ENCODE data around the gene RELN.

DNA sequence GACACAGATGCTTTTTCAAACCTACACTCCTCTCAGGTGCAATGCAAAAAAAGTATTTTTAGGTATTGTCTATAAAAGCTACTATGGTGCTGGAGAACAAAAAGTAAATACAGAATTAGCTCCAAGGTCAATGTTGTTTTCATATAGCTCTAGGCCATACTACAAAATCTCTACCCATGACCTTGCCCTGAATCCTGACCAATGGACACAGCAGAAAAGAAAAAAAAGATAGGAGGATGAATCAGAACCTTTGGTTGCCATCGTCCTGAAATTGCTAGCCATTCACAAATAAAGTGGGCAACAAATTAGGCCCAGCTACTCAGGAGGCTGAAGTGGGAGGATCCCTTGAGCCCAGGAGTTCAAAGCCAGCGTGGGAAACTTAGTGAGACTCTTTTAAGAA, 35.2 kb upstream of the RELN start:
- TF ChIP-seq EZH2phosphoT487 (IDR thresholded peaks at IDR 0.05; ENCODE audit: borderline replicate concordance) (no peak), CTCF (IDR thresholded peaks at IDR 0.05 in 2 of 3, conservative IDR thresholded peaks at IDR 0.05 in 1 of 3; ENCODE audit: borderline replicate concordance in 1 of 3, insufficient read depth in 1 of 3, low read depth in 2 of 3, low read length in 2 of 3) (no peak), EZH2 (IDR thresholded peaks at IDR 0.05) (no peak), POLR2A (IDR thresholded peaks at IDR 0.05; ENCODE audit: borderline replicate concordance, extremely low read depth, insufficient read depth, insufficient read length) (no peak), RAD21 (IDR thresholded peaks at IDR 0.05; ENCODE audit: low read depth) (no peak), POLR2AphosphoS5 (IDR thresholded peaks at IDR 0.05; ENCODE audit: low read depth, low read length) (no peak), CEBPB (IDR thresholded peaks at IDR 0.05; ENCODE audit: low read depth) (no peak), SRF (IDR thresholded peaks at IDR 0.05; ENCODE audit: low read depth) (no peak), SP1 (IDR thresholded peaks at IDR 0.05; ENCODE audit: low read depth) (no peak), ZBTB33 (IDR thresholded peaks at IDR 0.05; ENCODE audit: extremely low read depth, insufficient replicate concordance, low read length) (no peak), SIN3A (IDR thresholded peaks at IDR 0.05; ENCODE audit: low read depth) (no peak), EGR1 (IDR thresholded peaks at IDR 0.05; ENCODE audit: low read depth) (no peak)
- TF ChIP-seq, protein P1, sequence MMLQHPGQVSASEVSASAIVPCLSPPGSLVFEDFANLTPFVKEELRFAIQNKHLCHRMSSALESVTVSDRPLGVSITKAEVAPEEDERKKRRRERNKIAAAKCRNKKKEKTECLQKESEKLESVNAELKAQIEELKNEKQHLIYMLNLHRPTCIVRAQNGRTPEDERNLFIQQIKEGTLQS (IDR thresholded peaks at IDR 0.05): no peak

Data from HCT116 (cell line).